ENCODE data around the gene BZW2.
"Not testable (repeated sequence)": the region's sequence is repeated elsewhere in the genome, so short reads cannot be mapped to it uniquely, and the experiment has no call there.

BZW2 gene

GRCh38 chr7:16670021-16670420, 24.0 kb downstream of the BZW2 start:
- DNase-seq: no peak

GRCh38 chr7:16670731-16671344, 24.9 kb downstream of the BZW2 start:
- no peak for DNase-seq

GRCh38 chr7:16671811-16672210, 25.8 kb downstream of the BZW2 start:
- no peak for DNase-seq

DNA sequence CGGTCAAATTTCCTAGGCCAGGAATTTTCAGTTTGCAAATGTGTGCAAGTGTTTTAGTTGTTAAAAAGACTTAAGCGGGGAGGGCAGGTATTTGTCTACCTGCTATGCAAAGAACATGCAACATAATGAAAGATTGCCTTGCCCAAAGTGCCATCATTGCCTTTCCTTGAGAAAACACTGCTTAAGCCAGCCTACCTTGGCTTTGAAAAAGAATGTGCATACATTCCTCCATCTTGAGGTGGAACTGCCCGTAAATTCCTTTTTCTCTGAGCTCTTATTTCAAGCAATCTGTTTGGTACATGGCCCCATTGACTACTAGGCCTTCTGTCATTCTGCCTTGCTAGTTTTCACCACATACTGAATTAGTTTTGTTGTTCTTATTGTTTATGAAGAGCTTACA, 29.3 kb downstream of the BZW2 start:
- DNase-seq: no peak

GRCh38 chr7:16677978-16678494, 32.1 kb downstream of the BZW2 start:
- no peak for DNase-seq

DNA sequence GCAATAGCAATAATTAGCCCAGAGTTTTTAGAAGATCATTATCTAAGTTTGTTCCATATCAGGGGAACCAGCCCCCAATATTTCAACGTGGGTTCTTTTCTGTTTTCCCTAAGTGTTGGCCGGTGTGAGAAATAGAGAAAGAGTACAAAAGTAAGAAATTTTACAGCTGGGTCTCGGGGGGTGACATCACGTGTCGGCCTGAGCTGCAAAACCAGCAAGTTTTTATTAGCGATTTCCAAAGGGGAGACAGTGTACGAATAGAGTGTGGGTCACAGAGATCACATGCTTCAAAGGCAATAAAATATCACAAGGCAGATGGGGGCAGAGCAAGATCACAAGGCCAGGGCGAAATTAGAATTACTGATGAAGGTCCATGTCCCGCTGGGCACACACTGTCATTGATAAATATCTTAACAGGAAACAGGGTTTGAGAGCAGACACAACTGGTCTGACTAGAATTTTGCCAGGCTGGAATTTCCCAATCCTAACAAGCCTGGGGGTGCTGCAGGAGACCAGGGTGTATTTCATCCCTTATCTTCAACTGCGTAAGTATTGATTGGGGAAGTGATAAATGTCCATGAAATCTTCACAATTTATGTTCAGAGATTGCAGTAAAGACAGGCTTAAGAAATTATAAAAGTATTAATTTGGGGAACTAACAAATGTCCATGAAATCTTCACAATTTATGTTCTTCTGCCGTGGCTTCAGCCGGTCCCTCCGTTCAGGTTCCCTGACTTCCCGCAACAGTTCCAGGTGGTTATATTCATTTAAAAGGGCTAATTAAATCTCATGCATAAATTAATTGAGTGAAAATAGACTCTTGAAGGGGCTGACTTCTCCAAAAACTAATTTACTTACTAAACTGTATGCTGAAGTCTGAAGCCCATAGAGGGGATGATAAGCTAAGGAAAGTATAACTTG, 32.9 kb downstream of the BZW2 start:
- not testable (repeated sequence) for DNase-seq

GRCh38 chr7:16684935-16685334, 39.0 kb downstream of the BZW2 start:
- DNase-seq: no peak

GRCh38 chr7:16685535-16685934, 39.6 kb downstream of the BZW2 start:
- DNase-seq: no peak

GRCh38 chr7:16688249-16688648, 42.3 kb downstream of the BZW2 start:
- DNase-seq: no peak

GRCh38 chr7:16691241-16691640, 45.3 kb downstream of the BZW2 start:
- DNase-seq: no peak

DNA sequence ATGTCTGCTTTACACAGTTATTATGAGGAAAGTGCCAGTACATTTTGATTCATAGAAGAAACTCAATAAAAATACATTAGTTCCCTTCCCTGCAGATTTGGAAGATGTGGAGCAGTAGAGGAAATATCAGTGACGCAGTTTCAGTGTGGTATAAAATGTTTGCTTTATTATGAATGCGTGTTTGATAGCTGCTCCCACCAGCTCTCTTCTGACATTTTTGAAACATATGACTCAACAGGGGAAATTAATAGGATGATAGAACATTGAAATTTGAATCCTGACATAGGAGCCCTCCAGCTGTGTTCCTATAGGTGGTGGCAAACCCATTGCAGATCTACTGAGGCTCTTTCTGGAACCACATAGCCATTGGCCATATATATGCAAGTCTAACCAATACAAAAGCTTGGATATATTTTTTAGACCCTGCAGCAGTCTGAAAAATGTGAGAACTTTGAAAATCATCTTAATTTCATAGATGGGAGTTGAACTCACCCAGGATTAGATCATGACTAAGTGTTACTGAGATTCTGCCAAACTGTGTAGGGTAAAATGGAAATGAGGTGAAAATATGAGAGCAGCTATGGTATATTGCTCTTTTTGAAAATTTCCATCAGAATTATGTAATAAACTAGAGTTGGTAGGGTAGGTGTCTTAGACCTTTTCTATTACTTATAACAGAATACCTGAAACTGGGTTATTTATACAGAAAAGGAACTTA, 47.8 kb downstream of the BZW2 start:
- no peak for DNase-seq

- DNase-seq: no peak
These were observed 48.8 kb downstream of the BZW2 start for GRCh38 chr7:16694806-16695205.

DNA sequence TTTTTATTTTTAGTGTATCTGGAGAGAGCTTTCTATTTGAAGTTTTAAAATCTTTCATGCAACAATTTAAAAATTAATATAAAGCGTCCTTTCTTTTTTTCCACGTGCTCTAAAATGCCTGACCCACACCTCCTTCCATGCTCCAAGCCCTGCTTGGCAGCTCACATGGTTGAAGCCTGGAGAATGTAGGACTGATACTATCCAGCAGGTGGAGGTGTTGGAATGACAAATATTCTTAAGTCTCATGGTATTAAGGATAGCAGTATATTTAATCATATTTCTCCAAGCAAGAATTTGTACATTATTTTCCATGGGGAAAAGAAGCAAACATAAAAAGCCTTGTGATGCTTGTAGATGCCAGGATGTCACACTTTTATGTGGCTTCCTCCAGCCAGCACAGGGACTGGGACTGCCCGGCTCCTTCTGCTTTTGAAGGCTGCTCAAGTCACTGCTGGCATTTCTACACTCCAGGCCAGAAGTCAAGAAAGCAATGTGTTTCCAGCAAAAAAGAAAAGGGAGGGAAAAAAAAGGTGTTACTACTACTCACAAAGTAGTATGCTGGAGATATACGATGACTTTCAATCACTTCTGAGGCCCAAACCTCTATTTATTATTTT, 49.7 kb downstream of the BZW2 start:
- no peak for DNase-seq

DNA sequence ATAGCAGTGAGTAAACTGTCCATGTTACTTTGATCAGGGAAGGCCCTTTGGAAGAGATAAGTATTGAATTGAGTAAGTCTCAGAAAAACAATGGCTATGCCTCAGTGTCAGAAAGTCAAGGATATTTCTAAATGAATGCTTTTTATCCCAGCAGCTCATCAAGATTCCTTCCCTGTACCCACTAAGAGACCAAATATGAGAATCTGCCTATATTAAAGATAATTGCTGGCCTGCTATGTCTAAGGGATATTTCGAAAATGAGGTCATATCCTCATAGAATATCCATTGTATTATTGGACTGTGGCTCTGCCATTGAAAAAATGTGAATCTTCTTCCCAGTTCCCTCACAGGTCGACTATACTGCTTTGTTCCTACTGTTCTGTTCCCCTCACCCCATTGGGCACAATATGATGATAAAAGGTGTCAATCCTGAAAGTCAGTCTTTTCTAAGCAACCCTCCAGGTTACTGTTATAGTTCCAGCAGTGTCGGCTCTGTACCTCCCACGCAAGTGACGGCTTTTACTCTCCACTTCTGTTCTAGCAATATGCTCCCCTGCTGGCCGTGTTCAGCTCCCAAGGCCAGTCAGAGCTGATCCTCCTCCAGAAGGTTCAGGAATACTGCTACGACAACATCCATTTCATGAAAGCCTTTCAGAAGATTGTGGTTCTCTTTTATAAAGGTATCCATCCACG, 51.7 kb downstream of the BZW2 start:
- DNase-seq: no peak

- DNase-seq: no peak
These were observed 52.4 kb downstream of the BZW2 start for GRCh38 chr7:16698200-16698905.

- no peak for DNase-seq
These were observed 56.5 kb downstream of the BZW2 start for GRCh38 chr7:16702441-16702840.

DNA sequence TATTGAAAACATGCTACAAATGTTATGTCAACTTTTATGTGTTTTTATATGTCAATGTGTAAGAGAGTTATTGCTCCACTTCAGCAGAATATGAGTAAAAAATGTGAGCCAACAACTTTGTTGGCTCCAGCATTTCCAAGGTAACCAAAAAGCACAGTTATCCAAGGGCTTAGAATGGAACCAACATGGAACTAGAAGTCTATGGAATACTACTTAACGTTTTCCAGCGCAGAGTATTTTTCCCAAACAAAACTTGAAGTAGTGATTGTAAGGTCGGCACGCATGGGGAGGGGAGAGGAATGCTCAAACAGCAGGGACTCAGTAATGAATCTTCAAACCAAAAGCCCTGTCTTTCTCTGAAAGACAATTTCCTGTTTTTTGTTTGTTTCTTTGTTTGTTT, 62.5 kb downstream of the BZW2 start:
- no peak for DNase-seq

GRCh38 chr7:16708980-16709379, 63.0 kb downstream of the BZW2 start:
- no peak for DNase-seq

DNA sequence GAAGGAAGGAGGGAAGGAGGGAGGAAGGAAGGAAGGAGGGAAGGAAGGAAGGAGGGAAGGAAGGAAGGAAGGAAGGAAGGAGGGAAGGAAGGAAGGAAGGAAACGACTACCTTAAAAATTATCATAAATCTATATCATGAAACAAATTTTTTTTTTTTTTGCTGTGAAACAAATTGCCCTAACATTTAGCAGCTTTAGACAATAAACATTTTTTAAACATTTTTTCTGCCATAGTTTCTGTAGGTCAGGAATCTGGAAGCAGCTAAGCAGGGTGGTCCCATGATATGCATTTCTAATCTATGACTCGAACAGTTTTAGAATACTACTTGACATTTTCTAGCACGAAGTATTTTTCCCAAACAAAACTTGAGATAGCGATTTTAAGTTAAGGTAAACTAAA, 64.7 kb downstream of the BZW2 start:
- no peak for DNase-seq

DNA sequence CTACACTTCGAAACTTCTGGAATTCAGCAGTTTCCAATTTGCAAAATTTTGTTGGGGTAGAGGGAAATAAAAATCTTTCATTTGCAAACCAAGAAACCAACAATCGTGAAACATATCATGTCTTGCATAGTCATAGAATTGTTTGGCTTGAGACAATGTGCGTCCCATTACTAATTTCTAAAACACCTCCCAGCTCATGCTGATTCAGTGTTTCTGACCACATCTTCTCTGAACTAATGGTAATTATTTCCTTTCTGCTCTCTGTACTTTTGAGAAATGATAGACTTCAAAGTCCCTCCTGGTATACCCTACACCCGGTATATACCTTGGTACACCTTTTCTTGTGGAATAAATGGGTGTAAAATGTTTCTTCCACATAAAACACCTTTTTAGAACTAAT, 65.7 kb downstream of the BZW2 start:
- DNase-seq: no peak

DNA sequence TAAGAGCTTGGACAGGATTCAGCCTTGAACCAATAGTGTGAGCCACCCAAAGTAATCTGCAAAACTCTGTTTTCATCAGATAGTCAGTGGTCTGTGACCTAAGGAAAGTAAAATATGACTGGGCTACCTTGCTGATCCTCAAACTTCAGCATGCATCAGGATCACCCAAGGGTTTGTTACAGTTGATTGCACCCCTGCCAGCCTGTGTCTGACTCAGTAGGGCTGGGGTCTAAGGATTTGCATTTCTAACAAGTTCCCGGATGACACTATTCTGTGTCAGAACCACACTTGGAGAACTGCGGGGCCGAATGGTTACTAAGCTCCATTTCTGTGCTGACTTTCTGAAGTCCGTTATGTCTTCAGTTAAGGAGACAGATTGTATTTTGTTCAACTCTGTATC, 66.9 kb downstream of the BZW2 start:
- no peak for DNase-seq
